ENCODE data around the gene APPBP2.
A peak's percentile ranks its signal among the peaks of the same experiment; 100 is the strongest.
"Not testable (repeated sequence)": the region's sequence is repeated elsewhere in the genome, so short reads cannot be mapped to it uniquely, and the experiment has no call there.

Gene APPBP2

GRCh38 chr17:60525685-60526514 is at the start of gene APPBP2:
Gene APPBP2 (minus strand): TSS chr17:60526242. CDS start chr17:60525931, 311 bp downstream.
- DNase-seq, result peak; percentile 63 to 94 (median 84)

DNA sequence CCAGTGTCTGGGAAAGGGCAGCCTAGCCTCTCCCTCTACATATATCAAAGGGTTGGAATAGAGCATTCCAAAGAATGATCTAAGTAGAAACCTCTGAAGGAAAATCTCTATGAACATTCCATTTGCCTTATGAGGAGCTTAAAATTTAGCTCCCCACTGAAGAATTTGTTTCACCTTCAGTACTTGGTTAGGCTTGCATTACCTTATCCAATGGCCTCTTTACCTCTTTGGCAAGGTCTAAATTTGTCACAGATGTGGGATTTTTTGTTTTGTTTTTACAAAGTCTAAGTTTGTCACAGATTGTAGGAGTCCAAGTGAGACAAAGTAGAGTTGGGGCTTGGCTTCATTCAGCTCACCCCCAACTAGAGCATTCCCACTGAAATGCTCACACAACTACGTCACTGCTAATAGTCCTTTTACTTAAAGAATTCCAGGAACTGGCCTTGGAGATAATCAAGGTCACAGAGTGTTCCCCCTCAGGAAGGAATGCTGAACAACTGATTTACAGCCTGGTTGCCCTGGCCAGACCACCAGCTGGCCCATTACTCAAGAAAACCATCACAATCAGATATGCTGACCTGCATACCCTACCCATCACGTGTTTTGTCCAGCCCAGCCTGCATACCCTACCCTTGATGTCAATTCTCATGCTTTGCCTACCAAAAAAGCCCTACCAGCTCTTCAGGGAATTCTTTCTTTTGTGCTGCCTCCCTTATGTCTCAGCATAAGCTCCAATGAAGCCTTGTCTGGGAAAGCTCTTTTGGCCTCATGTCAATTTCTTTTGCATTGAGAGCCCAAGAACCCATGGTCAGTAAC is 47.4 kb upstream of the APPBP2 start:
- no peak for DNase-seq

- no peak for DNase-seq
These were observed 39.2 kb upstream of the APPBP2 start for GRCh38 chr17:60565233-60565632.

DNA sequence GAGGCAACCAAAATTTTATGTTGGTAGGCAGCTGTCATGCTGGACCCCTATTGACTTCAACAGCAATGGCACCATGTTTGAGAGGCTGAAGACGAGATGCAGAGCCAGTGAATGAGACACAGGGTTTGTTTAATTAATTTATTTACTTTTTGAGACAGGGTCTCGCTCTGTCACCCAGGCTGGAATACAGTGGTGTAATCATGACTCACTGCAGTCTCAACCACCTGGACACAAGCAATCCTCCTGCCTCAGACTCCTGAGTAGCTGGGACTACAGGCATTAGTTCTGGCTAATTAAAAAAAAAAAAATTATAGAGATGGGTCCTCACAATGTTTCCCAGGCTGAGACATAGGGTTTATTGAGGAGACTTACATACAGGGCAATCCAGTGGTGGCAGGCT is 37.7 kb upstream of the APPBP2 start:
- no peak for DNase-seq

GRCh38 chr17:60562421-60562820 is 36.4 kb upstream of the APPBP2 start:
- no peak for DNase-seq

DNA sequence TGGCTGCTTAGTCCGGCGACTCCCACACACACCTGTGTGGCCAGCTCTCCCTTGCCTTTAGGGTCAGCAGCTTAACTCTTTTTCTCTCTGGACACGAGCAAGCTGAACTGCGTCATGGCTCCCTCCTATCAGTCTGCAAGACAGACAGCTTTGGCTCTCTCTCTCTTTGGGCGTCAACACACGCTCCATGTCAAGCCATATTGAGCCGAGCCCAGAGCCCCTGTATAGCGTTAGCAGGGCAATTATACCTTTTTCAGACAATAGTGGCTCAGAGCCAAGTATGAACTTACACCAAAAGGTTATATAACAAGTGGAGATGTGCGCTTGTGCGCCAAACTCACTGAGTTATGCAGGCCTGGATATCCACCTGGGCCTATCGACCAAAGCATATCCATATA is 34.8 kb upstream of the APPBP2 start:
- DNase-seq, result no peak

GRCh38 chr17:60559995-60560859 is 34.2 kb upstream of the APPBP2 start:
- DNase-seq, result no peak

GRCh38 chr17:60559659-60559994 is 33.6 kb upstream of the APPBP2 start:
- no peak for DNase-seq

- no peak for DNase-seq
These were observed 31.8 kb upstream of the APPBP2 start for GRCh38 chr17:60557805-60558204.

DNA sequence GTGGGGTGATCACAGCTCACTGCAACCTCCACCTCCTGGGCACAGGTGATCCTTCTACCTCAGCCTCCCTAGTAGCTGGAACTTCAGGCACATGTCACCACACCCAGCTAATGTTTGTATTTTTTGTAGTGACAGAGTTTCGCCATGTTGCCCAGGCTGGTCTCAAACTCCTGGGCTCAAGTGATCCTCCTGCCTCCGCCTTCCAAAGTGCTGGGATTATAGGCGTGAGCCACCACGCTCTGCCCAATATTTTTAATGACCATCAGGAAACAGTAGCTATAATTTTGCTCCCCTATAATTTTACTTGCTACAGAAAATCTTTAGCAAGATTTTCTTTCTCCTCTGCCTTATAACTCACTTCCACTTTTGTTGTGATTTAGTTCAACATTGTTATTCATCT is 29.7 kb upstream of the APPBP2 start:
- no peak for DNase-seq

DNA sequence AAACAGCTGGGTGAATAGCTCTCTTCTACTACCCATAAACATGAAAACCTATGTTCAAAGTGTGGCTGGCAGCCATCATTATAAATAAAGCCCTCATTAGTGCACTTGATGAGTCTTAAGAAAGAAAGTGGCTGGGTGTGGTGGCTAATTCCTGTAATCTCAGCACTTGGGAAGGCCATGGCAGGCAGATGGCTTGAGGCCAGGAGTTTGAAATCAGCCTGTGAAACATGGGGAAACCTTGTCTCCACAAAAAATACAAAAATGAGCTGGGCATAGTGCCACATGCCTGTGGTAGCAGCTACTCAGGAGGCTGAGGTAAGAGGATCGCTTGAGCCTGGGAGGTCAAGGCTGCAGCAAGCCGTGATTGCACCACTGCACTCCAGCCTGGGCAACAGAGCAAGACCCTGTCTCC is 28.3 kb upstream of the APPBP2 start:
- DNase-seq, result no peak

DNA sequence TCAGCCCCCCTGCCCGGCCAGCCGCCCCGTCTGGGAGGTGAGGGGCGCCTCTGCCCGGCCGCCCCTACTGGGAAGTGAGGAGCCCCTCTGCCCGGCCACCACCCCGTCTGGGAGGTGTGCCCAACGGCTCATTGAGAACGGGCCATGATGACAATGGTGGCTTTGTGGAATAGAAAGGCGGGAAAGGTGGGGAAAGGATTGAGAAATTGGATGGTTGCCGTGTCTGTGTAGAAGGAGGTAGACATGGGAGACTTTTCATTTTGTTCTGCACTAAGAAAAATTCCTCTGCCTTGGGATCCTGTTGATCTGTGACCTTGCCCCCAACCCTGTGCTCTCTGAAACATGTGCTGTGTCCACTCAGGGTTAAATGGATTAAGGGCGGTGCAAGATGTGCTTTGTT is 26.2 kb upstream of the APPBP2 start:
- not testable (repeated sequence) for DNase-seq

GRCh38 chr17:60548990-60549389 is 22.9 kb upstream of the APPBP2 start:
- DNase-seq, result no peak

- DNase-seq, result peak in 2 of 51 donors; percentile 9 to 35
These were observed 19.6 kb upstream of the APPBP2 start for GRCh38 chr17:60545465-60546191.

DNA sequence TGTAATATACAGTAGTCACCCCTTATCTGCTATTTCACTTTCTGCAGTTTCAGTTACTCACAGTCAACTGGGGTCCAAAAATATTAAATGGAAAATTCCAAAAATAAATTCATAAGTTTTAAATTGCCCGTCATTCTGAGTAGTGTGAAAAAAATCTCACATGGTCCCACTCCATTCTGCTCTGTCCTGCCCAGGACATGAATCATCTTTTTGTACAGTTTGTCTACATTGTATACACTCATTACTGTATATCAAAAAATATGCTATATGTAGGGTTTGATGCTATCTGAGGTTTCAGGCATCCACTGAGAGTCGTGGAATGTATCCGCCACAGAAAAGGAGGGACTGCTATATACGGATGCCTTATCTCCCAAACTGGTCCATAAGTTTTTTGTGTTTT is 16.0 kb upstream of the APPBP2 start:
- no peak for DNase-seq

- DNase-seq, result no peak
These were observed 14.4 kb upstream of the APPBP2 start for GRCh38 chr17:60540460-60540859.

- no peak for DNase-seq
These were observed 13.8 kb upstream of the APPBP2 start for GRCh38 chr17:60539807-60540206.

DNA sequence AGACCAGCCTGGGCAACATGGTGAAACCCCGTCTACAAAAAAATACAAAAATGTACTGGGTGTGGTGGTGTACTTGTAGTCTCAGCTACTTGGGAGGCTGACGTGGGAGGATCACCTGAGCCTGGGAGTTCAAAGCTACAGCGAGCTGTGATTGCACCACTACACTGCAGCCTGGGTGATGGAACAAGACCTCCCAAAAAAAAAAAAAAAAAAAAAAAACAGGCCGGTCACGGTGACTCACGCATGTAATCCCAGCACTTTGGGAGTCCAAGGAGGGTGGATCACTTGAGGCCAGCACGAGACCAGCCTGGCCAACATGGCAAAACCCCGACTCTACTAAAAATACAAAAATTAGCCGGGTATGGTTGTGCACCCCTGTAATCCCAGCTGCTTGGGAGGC is 12.7 kb upstream of the APPBP2 start:
- DNase-seq, result no peak

DNA sequence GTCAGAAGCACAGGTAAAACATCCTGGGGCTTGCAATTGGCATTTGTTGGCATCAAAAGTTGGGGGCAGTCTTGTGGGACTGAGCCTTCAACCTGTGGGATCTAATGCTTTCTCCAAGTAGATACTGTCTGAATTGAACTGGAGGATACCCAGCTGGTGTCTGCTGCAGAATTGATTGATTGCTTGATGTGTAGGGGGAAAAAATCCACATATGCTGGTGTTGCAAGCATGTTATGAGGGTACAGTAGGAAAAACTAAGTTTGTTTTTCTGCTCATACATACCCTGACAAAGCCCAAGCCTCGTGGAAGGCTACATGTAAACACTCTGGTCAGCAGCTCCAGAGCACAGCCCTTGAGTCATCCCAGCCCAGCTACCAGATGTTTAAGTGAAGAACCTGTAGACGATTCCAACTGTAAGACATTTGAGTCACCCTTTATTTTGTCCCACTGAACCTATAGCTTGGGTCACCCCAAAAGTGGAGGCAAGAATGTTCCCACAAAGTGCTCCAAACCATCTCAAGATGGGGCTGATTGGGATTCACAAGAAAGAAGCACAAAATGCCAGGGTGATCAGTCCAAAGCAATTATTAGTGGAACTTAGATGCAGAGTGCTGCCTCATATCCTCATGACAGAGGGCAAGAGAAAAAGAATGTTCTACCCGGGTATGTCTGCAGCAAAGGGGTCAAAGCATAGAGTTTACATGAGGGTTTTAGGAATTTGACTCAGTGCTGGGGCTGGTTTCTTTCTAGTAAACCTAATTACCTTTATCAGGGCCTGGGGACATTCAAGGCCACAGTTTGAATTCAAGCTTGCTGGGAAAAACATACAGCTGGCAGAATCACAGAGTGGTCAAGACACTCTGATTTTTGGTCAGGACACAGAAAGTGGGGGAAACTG is 9.6 kb upstream of the APPBP2 start:
- DNase-seq, result no peak

DNA sequence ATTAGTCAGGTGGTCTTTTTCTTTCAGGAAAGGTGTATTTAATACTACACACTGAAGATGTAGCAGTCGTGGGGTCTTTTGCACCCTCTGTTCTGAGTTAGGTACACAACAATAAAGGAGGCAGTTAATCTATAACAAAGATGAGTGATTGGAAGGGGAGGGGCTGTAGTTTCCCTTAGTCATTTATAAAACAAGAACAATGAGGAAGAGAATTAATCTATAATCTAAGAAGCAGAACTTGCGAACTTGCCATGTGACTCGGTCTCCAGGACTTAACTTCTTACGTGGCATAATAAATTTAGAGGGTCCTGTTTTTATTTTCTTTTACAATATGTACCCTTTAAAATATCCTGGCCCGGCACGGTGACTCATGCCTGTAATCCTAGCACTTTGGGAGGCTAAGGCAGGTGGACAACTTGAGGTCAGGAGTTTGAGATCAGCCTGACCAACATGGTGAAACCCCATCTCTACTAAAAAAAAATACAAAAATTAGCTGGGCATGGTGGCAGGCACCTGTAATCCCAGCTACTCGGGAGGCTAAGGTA is 8.6 kb upstream of the APPBP2 start:
- DNase-seq, result no peak

Data from hypothalamus (tissue), 51 donors.